GM19438 (cell line): ENCODE measurements around the gene RHBDD2.
A peak's percentile ranks its signal among the peaks of the same experiment; 100 is the strongest.
"Not testable (repeated sequence)": the region's sequence is repeated elsewhere in the genome, so short reads cannot be mapped to it uniquely, and the experiment has no call there.

ENCODE experiments used
- ATAC-seq: cut with Tn5 transposase; IDR thresholded peaks from one replicate; pipeline ENCODE4 v1.9.1; 2021; ENCODE audit warnings: low read depth; ENCODE audit not compliant: unreplicated experiment

Gene RHBDD2

DNA sequence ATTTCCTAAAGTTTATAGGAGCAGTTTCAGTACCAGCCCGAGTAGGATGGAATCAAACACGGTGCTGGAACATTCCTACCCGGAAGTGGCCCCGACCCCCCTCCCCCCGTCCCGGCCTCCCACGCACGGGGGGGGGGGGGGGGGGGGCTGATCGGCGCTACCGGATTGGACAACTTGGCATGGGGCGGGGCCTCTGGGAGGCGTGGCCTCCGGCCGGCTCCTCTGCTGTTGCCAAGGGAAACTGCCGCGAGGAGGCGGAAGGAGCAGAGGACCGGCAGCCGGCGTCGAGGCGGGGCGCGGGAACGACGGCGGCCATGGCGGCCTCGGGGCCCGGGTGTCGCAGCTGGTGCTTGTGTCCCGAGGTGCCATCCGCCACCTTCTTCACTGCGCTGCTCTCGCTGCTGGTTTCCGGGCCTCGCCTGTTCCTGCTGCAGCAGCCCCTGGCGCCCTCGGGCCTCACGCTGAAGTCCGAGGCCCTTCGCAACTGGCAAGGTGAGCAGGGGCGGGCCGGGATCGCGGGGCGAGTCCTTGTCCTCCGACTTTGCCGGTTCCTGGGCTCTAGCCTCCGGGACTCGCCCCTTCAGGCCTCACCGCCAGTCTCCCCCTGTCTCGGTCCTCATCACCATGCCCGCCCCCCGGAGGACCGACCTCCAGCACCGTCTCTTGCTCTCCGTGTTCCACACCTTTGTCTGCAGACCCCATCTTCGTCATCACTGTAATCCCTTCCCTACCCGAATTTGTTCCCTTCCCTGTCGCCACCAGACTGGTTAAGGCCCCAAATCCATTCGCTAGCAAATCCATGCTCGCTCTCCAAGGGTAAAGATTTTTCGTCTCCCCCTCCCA is at the start of gene RHBDD2:
TSS of gene RHBDD2 (plus strand) at position 266 of the 843 bp plus-strand sequence. CDS start at position 315, 49 bp downstream.
- ATAC-seq, result peak; percentile 91

- not testable (repeated sequence) for ATAC-seq
Observed at GRCh38 chr7:75829656-75830055, 49.2 kb upstream of the RHBDD2 start.

DNA sequence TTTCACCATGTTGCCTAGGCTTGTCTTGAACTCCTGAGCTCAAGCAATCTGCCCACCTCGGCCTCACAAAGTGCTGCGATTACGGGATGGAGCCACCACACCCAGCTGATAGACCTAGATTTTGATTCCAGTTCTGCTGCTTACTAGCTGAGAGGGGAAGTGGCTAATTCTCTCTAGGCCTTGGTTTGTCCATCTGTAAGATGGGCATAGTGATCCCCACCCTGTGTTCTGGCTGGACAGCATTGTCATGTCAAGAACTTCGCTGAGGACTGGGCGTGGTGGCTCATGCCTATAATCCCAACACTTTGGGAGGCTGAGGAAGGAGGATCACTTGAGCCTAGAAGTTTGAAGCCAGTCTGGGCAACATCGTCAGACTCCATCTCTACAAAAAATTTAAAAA is 47.9 kb upstream of the RHBDD2 start:
- no peak for ATAC-seq

DNA sequence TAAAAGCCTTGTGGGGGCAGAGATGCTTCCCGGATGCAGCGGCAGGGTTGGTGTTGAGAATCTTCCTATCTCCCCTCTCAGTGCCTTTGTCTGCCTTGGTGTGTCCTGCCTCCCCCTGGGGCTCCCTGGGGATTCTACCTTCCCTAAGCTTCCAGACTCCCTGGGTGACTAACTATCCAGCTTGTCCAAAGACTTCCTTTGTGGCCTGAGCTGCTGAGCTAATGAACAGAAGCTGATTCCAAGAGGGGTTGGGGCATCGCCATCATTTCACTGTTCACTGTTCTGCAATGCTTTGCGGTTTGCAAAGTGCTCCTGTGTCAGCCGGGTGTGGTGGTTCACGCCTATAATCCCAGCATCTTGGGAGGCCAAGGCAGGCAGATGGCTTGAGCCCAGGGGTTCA is 45.2 kb upstream of the RHBDD2 start:
- not testable (repeated sequence) for ATAC-seq

GRCh38 chr7:75835688-75836285 is 43.0 kb upstream of the RHBDD2 start:
- ATAC-seq, result no peak

DNA sequence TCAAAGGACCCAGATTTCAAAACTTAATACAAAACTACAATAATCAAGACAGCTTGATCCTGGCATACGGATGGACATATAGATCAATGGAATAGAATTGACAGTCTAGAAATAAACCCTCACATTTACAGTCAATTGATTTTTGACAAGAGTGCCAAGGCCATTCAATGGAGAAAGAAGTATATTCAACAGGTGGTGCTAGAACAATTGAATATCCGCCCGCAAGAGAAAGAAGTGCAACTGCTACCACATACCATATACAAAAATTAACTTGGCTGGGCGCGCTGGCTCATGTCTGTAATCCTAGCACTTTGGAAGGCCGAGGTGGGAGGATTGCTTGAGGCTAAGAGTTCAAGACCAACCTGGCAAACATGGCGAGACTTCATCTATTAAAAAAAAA is 42.0 kb upstream of the RHBDD2 start:
- no peak for ATAC-seq

DNA sequence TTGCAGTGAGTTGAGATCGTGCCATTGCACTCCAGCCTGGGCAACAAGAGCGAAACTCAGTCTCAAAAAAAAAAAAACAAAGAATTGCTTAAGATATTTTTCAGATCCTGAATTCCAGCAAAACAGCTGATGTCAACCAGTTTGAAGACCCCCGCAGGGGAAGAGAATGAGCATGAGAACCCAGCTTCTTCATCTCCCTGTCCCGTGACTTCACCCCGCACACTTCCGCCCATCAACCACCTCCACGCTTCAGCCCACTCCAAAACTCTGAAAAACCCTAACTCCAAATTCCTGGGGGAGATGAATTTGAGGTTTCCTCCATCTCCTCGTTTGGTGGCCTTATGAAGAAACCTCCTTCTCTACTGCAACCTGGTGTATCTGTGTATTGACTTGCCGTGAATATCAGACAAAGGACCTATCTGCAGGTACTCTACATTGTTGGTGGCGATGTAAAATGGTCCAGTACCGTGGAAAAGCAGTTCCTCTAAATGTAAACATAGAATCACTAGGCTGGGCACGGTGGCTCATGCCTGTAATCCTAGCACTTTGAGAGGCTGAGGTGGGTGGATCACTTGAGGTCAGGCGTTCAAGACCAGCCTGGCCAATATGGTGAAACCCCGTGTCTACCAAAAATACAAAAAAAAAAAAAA is 40.4 kb upstream of the RHBDD2 start:
- ATAC-seq, result not testable (repeated sequence)

DNA sequence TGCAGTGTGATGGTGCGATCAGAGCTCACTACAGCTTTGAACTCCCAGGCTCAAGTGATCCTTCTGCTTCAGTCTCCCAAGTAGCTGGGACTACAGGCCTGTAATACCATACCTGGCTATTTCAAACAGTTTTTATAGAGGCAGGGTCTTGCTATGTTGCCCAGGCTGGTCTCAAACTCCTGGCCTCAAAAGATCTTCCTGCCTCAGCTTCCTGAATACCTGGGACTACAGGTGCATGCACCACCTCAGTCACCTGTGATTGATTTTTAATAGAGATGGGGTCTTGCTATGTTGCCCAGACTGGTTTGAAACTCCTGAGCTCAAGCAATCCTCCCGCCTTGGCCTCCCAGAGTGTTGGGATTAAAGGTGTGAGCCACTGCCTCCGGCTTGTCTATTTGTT is 38.8 kb upstream of the RHBDD2 start:
- ATAC-seq, result no peak

- peak; percentile 71 for ATAC-seq
Observed at GRCh38 chr7:75842836-75843446, 35.9 kb upstream of the RHBDD2 start.

- no peak for ATAC-seq
Observed at GRCh38 chr7:75843613-75844116, 35.2 kb upstream of the RHBDD2 start.

- no peak for ATAC-seq
Observed at GRCh38 chr7:75844158-75844557, 34.7 kb upstream of the RHBDD2 start.

GRCh38 chr7:75845132-75845531 is 33.7 kb upstream of the RHBDD2 start:
- ATAC-seq, result not testable (repeated sequence)

DNA sequence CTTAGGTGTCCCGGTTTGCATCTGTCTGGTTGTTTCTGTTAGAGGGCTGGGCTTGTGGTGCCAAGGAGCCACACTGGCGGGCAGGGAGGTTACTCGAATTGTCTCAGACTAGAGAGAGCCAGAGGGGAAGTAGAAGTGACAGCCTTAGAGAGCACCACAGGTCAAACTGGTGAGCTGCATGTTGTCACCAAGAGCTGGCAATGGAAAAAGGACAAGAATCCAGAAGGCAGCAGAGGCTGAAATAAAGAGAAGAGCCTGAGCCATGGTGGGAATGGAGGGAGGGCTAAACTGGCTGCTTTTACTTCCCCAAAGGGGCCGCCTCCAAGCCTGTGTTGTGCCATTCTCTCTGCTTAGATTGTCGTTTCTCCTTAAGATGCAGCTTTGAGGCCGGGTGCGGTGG is 31.1 kb upstream of the RHBDD2 start:
- no peak for ATAC-seq

DNA sequence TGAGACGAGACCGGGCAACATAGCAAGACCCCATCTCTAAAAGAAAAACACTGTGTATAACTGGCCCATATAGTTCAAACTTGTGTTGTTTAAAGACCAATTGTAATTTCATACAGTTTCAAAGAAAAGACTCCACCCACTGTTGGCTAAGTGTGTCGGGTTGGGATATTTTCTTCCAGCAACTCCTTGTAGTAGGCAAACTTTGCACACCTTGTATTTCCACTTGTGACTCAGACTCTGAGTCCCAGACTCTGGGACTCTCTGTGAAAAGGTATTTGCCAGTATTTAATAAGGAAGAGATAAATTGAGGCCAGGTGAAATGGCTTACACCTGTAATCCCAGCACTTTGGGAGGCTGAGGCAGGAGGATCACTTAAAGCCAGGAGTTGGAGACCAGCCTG is 29.3 kb upstream of the RHBDD2 start:
- ATAC-seq, result no peak

DNA sequence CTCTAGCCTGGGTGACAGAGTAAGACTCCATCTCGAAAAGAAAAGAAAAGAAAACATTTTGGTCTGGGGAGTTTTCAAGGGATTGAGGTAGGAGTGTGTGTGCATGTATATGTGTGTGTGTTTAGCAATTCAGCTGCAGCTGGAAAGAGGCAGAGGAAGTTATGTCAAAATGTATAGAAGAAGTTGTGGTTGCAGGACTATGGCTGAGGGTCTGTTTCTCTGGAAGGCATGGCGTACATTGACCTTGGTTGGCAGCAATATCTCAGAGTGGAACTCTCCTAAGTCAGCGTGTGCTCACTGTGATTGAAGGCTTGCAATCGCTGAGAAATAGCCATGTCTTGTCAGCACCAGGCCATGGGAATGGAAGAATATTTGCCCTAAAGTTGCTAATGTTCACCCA is 28.6 kb upstream of the RHBDD2 start:
- no peak for ATAC-seq

GRCh38 chr7:75854233-75854632 is 24.6 kb upstream of the RHBDD2 start:
- no peak for ATAC-seq

DNA sequence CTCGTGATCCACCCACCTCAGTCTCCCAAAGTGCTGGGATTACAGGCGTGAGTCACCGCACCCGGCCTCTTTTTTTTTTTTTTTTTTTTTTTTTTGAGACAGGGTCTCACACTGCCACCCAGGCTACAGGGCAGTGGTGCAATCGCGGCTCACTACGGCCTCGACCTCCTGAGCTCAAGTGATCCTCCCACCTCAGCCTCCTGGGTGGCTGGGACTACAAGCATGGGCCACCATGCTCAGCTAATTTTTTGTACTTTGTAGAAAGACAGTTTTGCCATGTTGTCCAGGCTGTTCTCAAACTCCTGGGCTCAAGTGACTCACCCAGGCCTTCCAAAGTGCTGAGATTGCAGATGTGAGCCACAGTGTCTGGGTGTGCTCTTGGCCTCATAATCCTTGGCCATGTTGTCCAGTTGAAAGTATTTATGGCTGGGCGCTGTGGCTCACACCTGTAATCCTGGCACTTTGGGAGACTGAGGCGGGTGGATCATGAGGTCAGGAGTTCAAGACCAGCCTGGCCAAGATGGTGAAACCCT is 24.0 kb upstream of the RHBDD2 start:
- not testable (repeated sequence) for ATAC-seq

DNA sequence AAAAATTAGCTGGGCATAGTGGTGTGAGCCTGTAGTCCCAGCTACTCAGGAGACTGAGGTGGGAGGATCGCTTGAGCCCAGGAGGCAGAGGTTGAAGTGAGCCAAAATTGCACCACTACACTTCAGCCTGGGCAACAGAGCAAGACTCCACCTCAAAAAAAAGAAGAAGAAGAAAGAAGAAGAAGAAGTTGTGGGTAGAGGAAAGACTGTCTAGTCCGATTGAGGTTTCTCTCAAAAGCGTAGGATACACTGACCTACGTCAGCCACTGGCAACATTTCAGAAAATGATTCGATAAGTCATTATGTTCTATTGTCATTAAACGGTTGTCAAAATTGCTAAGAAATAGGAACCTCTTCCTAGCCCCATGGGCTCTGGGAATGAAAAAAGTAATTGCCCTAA is 22.3 kb upstream of the RHBDD2 start:
- ATAC-seq, result no peak

GRCh38 chr7:75858410-75858809 is 20.4 kb upstream of the RHBDD2 start:
- ATAC-seq, result no peak

GRCh38 chr7:75861636-75862035 is 17.2 kb upstream of the RHBDD2 start:
- ATAC-seq, result no peak

DNA sequence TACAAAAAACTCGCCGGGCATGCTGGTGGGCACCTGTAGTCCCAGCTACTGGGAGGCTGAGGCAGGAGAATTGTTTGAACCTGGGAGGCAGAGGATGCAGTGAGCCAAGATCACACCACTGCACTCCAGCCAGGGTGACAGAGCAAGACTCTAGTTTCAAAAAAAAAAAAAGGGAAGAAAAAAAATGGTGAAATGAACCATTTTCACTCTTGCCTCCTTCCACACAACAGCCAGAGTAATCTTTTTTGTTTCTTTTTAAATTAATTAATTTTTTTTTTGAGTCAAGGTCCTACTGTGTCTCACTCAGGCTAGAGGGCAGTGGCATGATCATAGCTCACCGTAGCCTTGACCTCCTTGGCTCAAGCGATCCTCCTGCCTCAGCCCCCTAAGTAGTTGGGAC is 14.6 kb upstream of the RHBDD2 start:
- not testable (repeated sequence) for ATAC-seq
